Adrenal gland (tissue), 5 donors: ENCODE data around the gene PEAK1.

Experiments
- CTCF ChIP-seq, 6 experiments: fragments of 450-650 bp in 4 of 6; fragments of 200-600 bp in 2 of 6; sonication (generic) in 1 of 6; IDR thresholded peaks; 1 replicate in 5 of 6; 2 replicates in 1 of 6; pipeline versions ENCODE4 v1.5.1 to v1.8.0; 2016 to 2021; ENCODE audit warnings: antibody characterized with exemption in 6 of 6, mild to moderate bottlenecking in 2 of 6, moderate library complexity in 1 of 6
- POLR2A ChIP-seq, 2 donors: fragments of 450-650 bp; IDR thresholded peaks; one replicate each; pipeline ENCODE4 v1.6.1; 2017; ENCODE audit warnings: antibody characterized with exemption in 2 of 2, mild to moderate bottlenecking in 2 of 2, moderate library complexity in 1 of 2
- donor health status: DM: no; HTN: no; CAD: no.

- TF ChIP-seq CTCF (IDR thresholded peaks at IDR 0.05) (no peak), POLR2A (IDR thresholded peaks at IDR 0.05) (no peak)
These were observed 312.8 kb downstream of the PEAK1 start for GRCh38 chr15:77107068-77107467.
